ENCODE results near the gene NOA1.

The NOA1 gene

DNA sequence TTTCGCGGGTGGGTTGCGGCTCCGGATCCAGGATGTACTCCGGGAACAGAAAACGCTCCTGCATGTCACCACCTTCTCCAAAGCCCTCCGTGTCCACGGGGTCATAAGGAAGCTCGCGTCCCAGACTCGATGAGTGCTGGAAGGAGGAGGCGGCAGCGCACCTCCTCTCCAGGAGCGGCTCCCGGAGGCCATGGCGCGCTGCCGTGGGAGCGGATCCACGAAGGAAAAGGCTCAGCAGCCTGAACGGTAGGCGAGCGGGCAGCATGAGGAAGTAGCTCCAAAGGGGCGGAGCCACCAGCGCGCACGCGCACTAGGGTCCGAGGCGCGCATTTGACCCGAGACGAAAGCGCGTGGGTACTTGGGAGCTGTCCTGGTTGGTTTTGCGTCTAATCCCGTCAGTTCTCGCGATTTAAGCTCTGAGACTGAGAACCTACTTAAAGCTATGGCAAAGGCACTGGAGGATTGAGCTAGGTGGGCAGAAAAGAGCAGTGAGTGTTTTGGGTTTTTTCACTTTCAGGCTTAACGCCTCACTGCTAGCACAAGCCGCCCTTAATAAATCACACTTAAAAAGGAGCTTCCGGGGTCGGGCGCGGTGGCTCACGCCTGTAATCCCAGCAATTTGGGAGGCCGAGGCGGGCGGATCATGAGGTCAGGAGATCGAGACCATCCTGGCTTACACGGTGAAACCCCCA, at the start of gene NOA1:
NOA1 (minus strand) TSS at position 286 of the 692 bp plus-strand sequence; CDS start at position 265, 21 bp downstream.
- Histone ChIP-seq H3F3A (ENCODE audit: control insufficient read depth, insufficient read depth) (peaks cover 7% of the 10 kb centered on the region), H3K27ac (ENCODE audit: low read depth, low read length) (peak within 1 kb of the TSS; percentile 92), H3K4me3 (ENCODE audit: low read length) (peak within 1 kb of the TSS; percentile 94), H4K20me1 (ENCODE audit: control insufficient read depth, insufficient read depth, low read depth, low read length) (peaks cover 38% of the 10 kb centered on the region), H3K36me3 (ENCODE audit: control insufficient read depth, low read length) (peaks cover 78% of the 10 kb centered on the region), H3K9me3 (ENCODE audit: control insufficient read depth, insufficient read depth, low read length) (no peaks in the 10 kb centered on the region), H3K4me1 (ENCODE audit: control insufficient read depth, low read length) (peaks cover 43% of the 10 kb centered on the region), H3K4me2 (ENCODE audit: low read length) (peak within 1 kb of the TSS; percentile 99), H3K9me2 (replicated peaks; ENCODE audit: control insufficient read depth, low read length) (no peaks in the 10 kb centered on the region), H3K27me3 (ENCODE audit: control insufficient read depth, low read length) (no peaks in the 10 kb centered on the region), H3K79me2 (ENCODE audit: control insufficient read depth, low read length) (peaks cover 90% of the 10 kb centered on the region)
- no peak for TF ChIP-seq EZH2phosphoT487 (IDR thresholded peaks at IDR 0.05; ENCODE audit: borderline replicate concordance, low read length)
- TF ChIP-seq CTCF (IDR thresholded peaks at IDR 0.05; ENCODE audit: low read depth, low read length, poor library complexity, severe bottlenecking): no peak

- Histone ChIP-seq H3K27me3 (ENCODE audit: control insufficient read depth, low read length) (no peaks in the 10 kb centered on the region), H3K9me2 (replicated peaks; ENCODE audit: control insufficient read depth, low read length) (no peaks in the 10 kb centered on the region), H3F3A (ENCODE audit: control insufficient read depth, insufficient read depth) (no peaks in the 10 kb centered on the region), H3K9me3 (ENCODE audit: control insufficient read depth, insufficient read depth, low read length) (no peaks in the 10 kb centered on the region), H3K4me2 (ENCODE audit: low read length) (no peak overlapping the region), H3K4me3 (ENCODE audit: low read length) (no peak overlapping the region), H3K27ac (ENCODE audit: low read depth, low read length) (no peak overlapping the region), H3K79me2 (ENCODE audit: control insufficient read depth, low read length) (no peaks in the 10 kb centered on the region), H3K4me1 (ENCODE audit: control insufficient read depth, low read length) (no peaks in the 10 kb centered on the region), H3K36me3 (ENCODE audit: control insufficient read depth, low read length) (peaks cover 94% of the 10 kb centered on the region), H4K20me1 (ENCODE audit: control insufficient read depth, insufficient read depth, low read depth, low read length) (no peaks in the 10 kb centered on the region)
- no peak for TF ChIP-seq CTCF (IDR thresholded peaks at IDR 0.05; ENCODE audit: low read depth, low read length, poor library complexity, severe bottlenecking)
- TF ChIP-seq EZH2phosphoT487 (IDR thresholded peaks at IDR 0.05; ENCODE audit: borderline replicate concordance, low read length): no peak
Observed at GRCh38 chr4:57023104-57023503, 45.7 kb upstream of the NOA1 start.

- H3K4me1 ChIP-seq (ENCODE audit: control insufficient read depth, low read length): no peaks in the 10 kb centered on the region
- H3K4me2 ChIP-seq (ENCODE audit: low read length): no peak overlapping the region
- H3F3A ChIP-seq (ENCODE audit: control insufficient read depth, insufficient read depth): no peaks in the 10 kb centered on the region
- H3K36me3 ChIP-seq (ENCODE audit: control insufficient read depth, low read length): peaks cover 91% of the 10 kb centered on the region
- TF ChIP-seq CTCF (IDR thresholded peaks at IDR 0.05; ENCODE audit: low read depth, low read length, poor library complexity, severe bottlenecking) (no peak), EZH2phosphoT487 (IDR thresholded peaks at IDR 0.05; ENCODE audit: borderline replicate concordance, low read length) (no peak)
- no peaks in the 10 kb centered on the region for H3K9me3 ChIP-seq (ENCODE audit: control insufficient read depth, insufficient read depth, low read length)
- no peaks in the 10 kb centered on the region for H3K27me3 ChIP-seq (ENCODE audit: control insufficient read depth, low read length)
- H3K4me3 ChIP-seq (ENCODE audit: low read length): no peak overlapping the region
- H3K27ac ChIP-seq (ENCODE audit: low read depth, low read length): no peak overlapping the region
- 0 out of 2 replicates have a peak, but pooled peaks cover 2% of the 10 kb centered on the region for H3K79me2 ChIP-seq (ENCODE audit: control insufficient read depth, low read length)
- H3K9me2 ChIP-seq (replicated peaks; ENCODE audit: control insufficient read depth, low read length): no peaks in the 10 kb centered on the region
- no peaks in the 10 kb centered on the region for H4K20me1 ChIP-seq (ENCODE audit: control insufficient read depth, insufficient read depth, low read depth, low read length)
Observed at GRCh38 chr4:57020467-57021101, 43.2 kb upstream of the NOA1 start.

Measured in DOHH2 (cell line).